H1 (cell line): Measurements from ENCODE around the gene PSME4. TPM values are rescaled to one million over a fixed set of nuclear protein-coding genes. Genes with fewer than 3 reads are reported as not detected.
A peak's percentile ranks its signal among the peaks of the same experiment; 100 is the strongest.
"Not testable (repeated sequence)": the region's sequence is repeated elsewhere in the genome, so short reads cannot be mapped to it uniquely, and the experiment has no call there.

Experiments used
- CTCF ChIA-PET: fragments of 300-600 bp; sonication (Branson Sonifier 250); formaldehyde crosslinking; loops from one replicate; lab custom pipeline; 2021; ENCODE audit not compliant: partially characterized antibody; lab: Charles Lee
- POLR2A ChIA-PET: fragments of 300-600 bp; sonication (Branson Sonifier 250); formaldehyde crosslinking; loops from one replicate; lab custom pipeline; 2021; ENCODE audit warnings: inconsistent platforms; ENCODE audit not compliant: partially characterized antibody; lab: Charles Lee
- DNase-seq, 2 experiments: peaks; one replicate each; pipeline versions ENCODE4 v3.0.0 to v3.0.0-alpha.2; 2010 to 2022; ENCODE audit warnings: low spot score in 2 of 2, low read depth in 1 of 2, mixed read lengths in 1 of 2
- FAIRE-seq: peaks from 2 replicates; lab custom pipeline; 2011; peaks lifted over from hg19 to GRCh38; lab: Jason Lieb, UNC
- H2AFZ ChIP-seq: 2 replicates; pipeline ENCODE4 v1.8.1; 2012; ENCODE audit warnings: low read length, inconsistent platforms
- H2AK5ac ChIP-seq: 2 replicates; pipeline ENCODE4 v1.6.1; 2013; ENCODE audit warnings: low read depth, low read length
- H2BK120ac ChIP-seq: replicated peaks from 2 replicates; pipeline ENCODE3; 2013; ENCODE audit warnings: low read depth, low read length, inconsistent platforms
- H2BK12ac ChIP-seq: 2 replicates; pipeline ENCODE4 v1.6.1; 2013; ENCODE audit warnings: low read depth, low read length
- H2BK15ac ChIP-seq: 2 replicates; pipeline ENCODE4 v1.6.1; 2013; ENCODE audit warnings: low read length
- H2BK20ac ChIP-seq: 2 replicates; pipeline ENCODE4 v1.6.1; 2013; ENCODE audit warnings: low read length
- H2BK5ac ChIP-seq: 2 replicates; pipeline ENCODE4 v1.6.1; 2013; ENCODE audit warnings: low read depth, low read length
- H3K14ac ChIP-seq: 2 replicates; pipeline ENCODE4 v1.6.1; 2013; ENCODE audit warnings: inconsistent platforms; ENCODE audit not compliant: insufficient read length
- H3K18ac ChIP-seq: 2 replicates; pipeline ENCODE4 v1.6.1; 2013; ENCODE audit warnings: low read length; ENCODE audit errors: extremely low read depth
- H3K23ac ChIP-seq: 2 replicates; pipeline ENCODE4 v1.6.1; 2013; ENCODE audit warnings: inconsistent platforms; ENCODE audit not compliant: insufficient read length
- H3K23me2 ChIP-seq: 2 replicates; pipeline ENCODE4 v1.6.1; 2013; ENCODE audit warnings: low read depth, low read length
- H3K27ac ChIP-seq: 2 replicates; pipeline ENCODE4 v1.6.1; 2011; ENCODE audit warnings: low read depth, low read length, inconsistent platforms
- H3K27me3 ChIP-seq, 4 experiments: replicated peaks in 1 of 4; 1 replicate in 1 of 4; 2 replicates in 3 of 4; pipeline versions ENCODE4 v1.6.1 to v1.8.1; 2011 to 2013; ENCODE audit warnings: low read length in 3 of 4, mild to moderate bottlenecking in 3 of 4, inconsistent platforms in 2 of 4, mixed read lengths in 2 of 4, moderate library complexity in 1 of 4; ENCODE audit not compliant: control insufficient read depth in 3 of 4, insufficient read depth in 3 of 4; ENCODE audit errors: extremely low read depth in 1 of 4
- H3K36me3 ChIP-seq, 4 experiments: 2 replicates each; pipeline versions ENCODE4 v1.6.1 to v1.8.1; 2011 to 2013; ENCODE audit warnings: mild to moderate bottlenecking in 4 of 4, low read length in 3 of 4, moderate library complexity in 2 of 4, control low read depth in 1 of 4, inconsistent platforms in 1 of 4; ENCODE audit not compliant: insufficient read depth in 4 of 4, control insufficient read depth in 2 of 4
- H3K4ac ChIP-seq: replicated peaks from 2 replicates; pipeline ENCODE3; 2013; ENCODE audit warnings: low read length, low read depth, mixed read lengths, inconsistent platforms; ENCODE audit not compliant: insufficient read length
- H3K4me1 ChIP-seq, 4 experiments: replicated peaks in 1 of 4; 1 replicate in 1 of 4; 2 replicates in 3 of 4; pipeline versions ENCODE4 v1.6.1 to v1.8.1; 2011 to 2013; ENCODE audit warnings: low read length in 3 of 4, inconsistent platforms in 2 of 4, mixed read lengths in 1 of 4; ENCODE audit not compliant: insufficient read depth in 4 of 4, control insufficient read depth in 3 of 4
- H3K4me2 ChIP-seq, 2 experiments: 2 replicates each; pipeline versions ENCODE4 v1.6.1 to v1.8.1; 2011 to 2013; ENCODE audit warnings: low read depth in 2 of 2, low read length in 2 of 2, control low read depth in 1 of 2, inconsistent platforms in 1 of 2, mild to moderate bottlenecking in 1 of 2; ENCODE audit not compliant: insufficient read depth in 1 of 2
- H3K4me3 ChIP-seq, 4 experiments: fragments of 200-600, 300-600 bp in 1 of 4; sonication (generic), shearing (Covaris generic), sonication (Bioruptor Twin) in 1 of 4; 2 replicates each; pipeline versions ENCODE4 v1.5.1 to v1.8.1; 2011 to 2016; ENCODE audit warnings: low read length in 4 of 4, low read depth in 3 of 4, control low read depth in 2 of 4, inconsistent platforms in 2 of 4, mild to moderate bottlenecking in 2 of 4, mixed read lengths in 1 of 4, moderate library complexity in 1 of 4; ENCODE audit not compliant: insufficient read depth in 2 of 4; ENCODE audit errors: extremely low read depth in 1 of 4
- H3K56ac ChIP-seq: replicated peaks from 2 replicates; pipeline ENCODE3; 2013; ENCODE audit warnings: low read depth, mild to moderate bottlenecking, mixed read lengths, low read length, inconsistent platforms; ENCODE audit not compliant: insufficient read length
- H3K79me1 ChIP-seq: 2 replicates; pipeline ENCODE4 v1.6.1; 2013; ENCODE audit warnings: low read depth, low read length, control low read depth
- H3K79me2 ChIP-seq, 2 experiments: 2 replicates each; pipeline versions ENCODE4 v1.6.1 to v1.8.1; 2012 to 2013; ENCODE audit warnings: low read length in 2 of 2, mild to moderate bottlenecking in 2 of 2, inconsistent platforms in 1 of 2; ENCODE audit not compliant: insufficient read depth in 2 of 2, control insufficient read depth in 1 of 2
- H3K9ac ChIP-seq, 4 experiments: replicated peaks in 1 of 4; 1 replicate in 1 of 4; 2 replicates in 3 of 4; pipeline versions ENCODE4 v1.6.1 to v1.8.1; 2011 to 2013; ENCODE audit warnings: low read depth in 3 of 4, low read length in 3 of 4, control low read depth in 2 of 4, mild to moderate bottlenecking in 2 of 4, moderate library complexity in 2 of 4, inconsistent platforms in 1 of 4; ENCODE audit errors: extremely low read depth in 1 of 4
- H3K9me3 ChIP-seq, 2 experiments: 2 replicates each; pipeline versions ENCODE4 v1.6.1 to v1.8.1; 2012 to 2013; ENCODE audit warnings: mild to moderate bottlenecking in 2 of 2, moderate library complexity in 2 of 2, control low read depth in 1 of 2, inconsistent platforms in 1 of 2, low read depth in 1 of 2, low read length in 1 of 2, mixed read lengths in 1 of 2; ENCODE audit not compliant: insufficient read depth in 2 of 2
- H4K20me1 ChIP-seq, 2 experiments: replicated peaks in 1 of 2; 2 replicates each; pipeline versions ENCODE3 to v1.8.1; 2011 to 2013; ENCODE audit warnings: inconsistent platforms in 2 of 2, low read length in 2 of 2, mild to moderate bottlenecking in 1 of 2; ENCODE audit not compliant: insufficient read depth in 2 of 2, control insufficient read depth in 1 of 2
- H4K5ac ChIP-seq: 2 replicates; pipeline ENCODE4 v1.6.1; 2013; ENCODE audit warnings: low read length, low read depth, mixed read lengths, inconsistent platforms; ENCODE audit not compliant: insufficient read length
- H4K8ac ChIP-seq: 2 replicates; pipeline ENCODE4 v1.8.0; 2013; ENCODE audit warnings: mild to moderate bottlenecking, moderate library complexity, low read length, inconsistent platforms; ENCODE audit not compliant: insufficient read depth; ENCODE audit errors: extremely low read depth
- H4K91ac ChIP-seq: replicated peaks from 2 replicates; pipeline ENCODE3; 2013; ENCODE audit warnings: low read length, mixed read lengths, inconsistent platforms; ENCODE audit not compliant: insufficient read length
- WGBS, 2 experiments: shearing (Covaris generic) in 1 of 2; methylation state at CpG; one replicate each; pipeline versions ENCODE4 v1.1.6 to v1.1.7; 2013 to 2015; ENCODE audit warnings: low lambda C conversion rate in 2 of 2, mixed read lengths in 2 of 2, inconsistent platforms in 1 of 2, low coverage in 1 of 2, missing lambda C conversion rate in 1 of 2; ENCODE audit not compliant: insufficient replicate concordance in 2 of 2, insufficient coverage in 1 of 2, insufficient read length in 1 of 2; ENCODE audit errors: extremely low coverage in 1 of 2, missing lambda C conversion rate in 1 of 2; 5-methylcytosine and 5-hydroxymethylcytosine counted together
- polyA plus RNA-seq, 7 experiments: library from polyadenylated mRNA; depleted of rRNA in 3 of 7; stranded (reverse) in 5 of 7; unstranded in 2 of 7; fragments of >200 nt in 5 of 7; fragments of 200-250 nt in 2 of 7; gene quantifications; 1 replicate in 5 of 7; 2 replicates in 1 of 7; 4 replicates in 1 of 7; pipeline versions ENCODE4 v1.2.1 to v1.2.3, GENCODE V29; 2011 to 2013; ENCODE audit warnings: missing spikeins in 2 of 7, mixed read lengths in 2 of 7
- total RNA-seq: library from RNA; stranded (reverse); fragmentation: NEBNext Ultra II Directional; extraction: Animal tissue kit (Norgen Biotek cat#: 25700); gene quantifications from 2 replicates; pipeline ENCODE4 v1.2.1, GENCODE V29; 2021

PSME4 gene
- total and polyA plus RNA-seq, 2 of the 8 experiments (the other 6 are each of a cell fraction or from before 2014, with no cell fraction given): 42.2 to 116 TPM

DNA sequence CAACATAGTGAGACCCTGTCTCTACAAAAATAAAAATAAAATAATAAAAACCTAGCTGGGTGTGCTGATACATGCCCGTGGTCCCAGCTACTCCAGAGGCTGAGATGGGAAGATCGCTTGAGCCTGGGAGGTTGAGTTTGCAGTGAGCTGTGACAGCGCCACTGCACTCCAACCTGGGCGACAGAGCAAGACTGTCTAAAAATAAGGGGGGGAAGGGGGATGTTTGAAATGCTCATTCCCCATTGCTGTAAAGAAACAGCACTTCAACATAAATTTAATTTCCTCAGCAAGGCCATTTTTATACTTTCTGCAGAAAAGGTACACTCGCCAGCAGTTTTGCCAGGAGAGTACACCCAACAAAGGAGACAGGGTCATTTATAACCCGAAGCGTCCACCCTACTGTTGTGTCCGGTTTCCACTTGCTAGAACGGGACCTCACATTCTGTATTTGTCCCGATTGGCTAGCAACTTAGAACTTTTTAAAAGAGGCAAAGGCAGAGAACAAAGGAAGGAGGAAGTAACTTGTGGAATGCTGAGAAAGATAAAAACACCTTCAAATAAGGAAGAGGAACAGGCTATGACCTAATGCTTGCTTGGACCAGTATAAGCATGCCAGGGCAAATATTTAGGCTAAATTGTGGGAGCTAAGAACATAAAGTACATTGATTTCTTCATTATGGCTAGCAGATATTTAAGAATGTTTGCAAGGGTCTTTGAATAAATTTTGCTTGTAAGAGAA, 9.1 kb downstream of the PSME4 start:
- H3K27me3 ChIP-seq, H2AFZ ChIP-seq, H3K4me3 ChIP-seq, H3K23ac ChIP-seq, H2BK12ac ChIP-seq, H3K4ac ChIP-seq, H2BK120ac ChIP-seq, CTCF ChIA-PET, H3K9me3 ChIP-seq, H3K27ac ChIP-seq, H2BK15ac ChIP-seq, H3K79me1 ChIP-seq, H3K14ac ChIP-seq, H2AK5ac ChIP-seq, H3K23me2 ChIP-seq, FAIRE-seq, DNase-seq, H4K8ac ChIP-seq, H4K5ac ChIP-seq, H3K36me3 ChIP-seq, H2BK20ac ChIP-seq, H4K91ac ChIP-seq, H3K18ac ChIP-seq, H3K56ac ChIP-seq, H4K20me1 ChIP-seq: not testable (repeated sequence)
- POLR2A ChIA-PET: interaction anchor here (3.9 kb wide), 1 partner anchor 9 kb away, joined by 25 read pairs; the partner anchor contains the start of gene PSME4
- Histone ChIP-seq H3K79me2 (peaks cover 13 to 99% of the 10 kb centered on the region in 2 experiments), H3K4me1 (peaks cover 1 to 19% (median 12%) of the 10 kb centered on the region in 4 experiments; a peak in 6 of 7 replicates), H3K9ac (peak overlapping the region in 1 of 4 experiments; percentile 9; a peak in 1 of 7 replicates), H3K4me2 (peak overlapping the region; percentile 12 to 41; a peak in 3 of 4 replicates), H2BK5ac (peak overlapping the region; percentile 66)
- WGBS, 2 experiments: 62% methylated on average over 10 of the region's 10 CpGs; no CpG with 5 or more reads in 1 of the 2 experiments
